ENCODE data around the gene SULT4A1. TPM values are rescaled to one million over a fixed set of nuclear protein-coding genes. Genes with fewer than 3 reads are reported as not detected.

The SULT4A1 gene
- polyA plus RNA-seq, 2 of the 4 experiments (the other 2 are of a cell fraction) = not detected

DNA sequence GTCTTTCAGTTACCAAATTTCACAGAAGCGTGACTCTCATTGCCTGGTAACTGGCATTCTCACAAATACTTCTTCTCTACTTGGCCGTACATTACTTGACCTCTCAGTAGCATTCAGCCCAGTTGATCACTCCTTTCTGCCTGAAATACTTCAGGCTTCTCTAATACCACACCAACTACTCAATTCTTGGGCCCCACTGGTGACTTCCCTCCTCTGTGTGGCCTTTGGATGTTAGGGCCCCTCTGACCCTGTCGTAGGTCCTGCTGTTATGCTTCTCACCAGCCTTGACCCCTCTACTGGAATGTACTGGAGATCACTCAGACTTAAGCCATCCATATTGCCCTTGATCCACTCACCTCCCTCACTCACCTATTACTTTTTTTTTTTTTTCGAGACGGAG, 48.0 kb downstream of the SULT4A1 start (continued):
- no peak for TF ChIP-seq RAD21 (conservative IDR thresholded peaks at IDR 0.05 in 1 of 2, IDR thresholded peaks at IDR 0.05 in 1 of 2)

DNA sequence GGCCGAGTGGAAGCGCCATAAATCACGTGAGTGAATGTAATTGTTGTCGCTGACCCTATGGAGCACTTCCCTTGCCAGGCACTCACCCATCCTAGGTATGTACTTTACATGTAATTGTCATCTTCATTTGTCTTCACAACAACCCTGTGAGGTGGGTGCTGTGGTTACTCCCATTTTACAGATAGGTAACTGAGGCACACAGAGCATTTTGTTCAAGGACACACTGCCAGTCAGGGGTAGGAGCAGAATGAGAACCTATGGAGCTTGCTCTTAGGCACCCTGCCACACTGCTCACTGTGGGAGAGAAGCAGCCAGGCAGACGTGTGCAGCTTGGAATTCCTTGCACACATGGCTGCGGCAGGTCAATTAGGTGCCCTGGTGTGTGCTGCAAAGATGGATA, 49.4 kb downstream of the SULT4A1 start:
- ChIA-PET CTCF (no interaction called here), POLR2A (no interaction called here)
- Histone ChIP-seq H3K4me2 (peak overlapping the region; percentile 93), H3K9me3 (no peaks in the 10 kb centered on the region), H3K4me1 (0 out of 3 replicates have a peak, but pooled peaks cover 5% of the 10 kb centered on the region), H3K27ac (peak overlapping the region; percentile 85 to 97), H3K4me3 (peak overlapping the region; percentile 90)
- TF ChIP-seq NFE2L2 (conservative IDR thresholded peaks at IDR 0.05; ENCODE audit: low read length) = no peak
- no peak for TF ChIP-seq ESRRA (IDR thresholded peaks at IDR 0.05; ENCODE audit: borderline replicate concordance, low read length)
- TF ChIP-seq EHF (CRISPR knock-in tag; IDR thresholded peaks at IDR 0.05) = no peak
- TF ChIP-seq, protein P1, sequence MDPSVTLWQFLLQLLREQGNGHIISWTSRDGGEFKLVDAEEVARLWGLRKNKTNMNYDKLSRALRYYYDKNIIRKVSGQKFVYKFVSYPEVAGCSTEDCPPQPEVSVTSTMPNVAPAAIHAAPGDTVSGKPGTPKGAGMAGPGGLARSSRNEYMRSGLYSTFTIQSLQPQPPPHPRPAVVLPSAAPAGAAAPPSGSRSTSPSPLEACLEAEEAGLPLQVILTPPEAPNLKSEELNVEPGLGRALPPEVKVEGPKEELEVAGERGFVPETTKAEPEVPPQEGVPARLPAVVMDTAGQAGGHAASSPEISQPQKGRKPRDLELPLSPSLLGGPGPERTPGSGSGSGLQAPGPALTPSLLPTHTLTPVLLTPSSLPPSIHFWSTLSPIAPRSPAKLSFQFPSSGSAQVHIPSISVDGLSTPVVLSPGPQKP (IDR thresholded peaks at IDR 0.05; ENCODE audit: low read depth, low read length) = no peak
- no peak for TF ChIP-seq FOSB (CRISPR knock-in tag; IDR thresholded peaks at IDR 0.05)
- TF ChIP-seq KDM5A (IDR thresholded peaks at IDR 0.05) = no peak
- TF ChIP-seq ZNF302 (CRISPR knock-in tag; IDR thresholded peaks at IDR 0.05) = no peak
- no peak for TF ChIP-seq HDAC2 (IDR thresholded peaks at IDR 0.05)
- TF ChIP-seq NR3C1 (IDR thresholded peaks at IDR 0.05) = no peak
- TF ChIP-seq GATA3 (IDR thresholded peaks at IDR 0.05; ENCODE audit: borderline replicate concordance) = no peak
- TF ChIP-seq ZC3H11A (IDR thresholded peaks at IDR 0.05) = no peak
- TF ChIP-seq POLR2AphosphoS2 (conservative IDR thresholded peaks at IDR 0.05; ENCODE audit: low read length) = no peak
- no peak for TF ChIP-seq BHLHE40 (IDR thresholded peaks at IDR 0.05; ENCODE audit: low read depth, low read length)
- TF ChIP-seq KDM1A (IDR thresholded peaks at IDR 0.05; ENCODE audit: low read depth) = no peak
- TF ChIP-seq, protein P2, sequence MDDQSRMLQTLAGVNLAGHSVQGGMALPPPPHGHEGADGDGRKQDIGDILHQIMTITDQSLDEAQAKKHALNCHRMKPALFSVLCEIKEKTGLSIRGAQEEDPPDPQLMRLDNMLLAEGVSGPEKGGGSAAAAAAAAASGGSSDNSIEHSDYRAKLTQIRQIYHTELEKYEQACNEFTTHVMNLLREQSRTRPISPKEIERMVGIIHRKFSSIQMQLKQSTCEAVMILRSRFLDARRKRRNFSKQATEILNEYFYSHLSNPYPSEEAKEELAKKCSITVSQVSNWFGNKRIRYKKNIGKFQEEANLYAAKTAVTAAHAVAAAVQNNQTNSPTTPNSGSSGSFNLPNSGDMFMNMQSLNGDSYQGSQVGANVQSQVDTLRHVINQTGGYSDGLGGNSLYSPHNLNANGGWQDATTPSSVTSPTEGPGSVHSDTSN (IDR thresholded peaks at IDR 0.05) = no peak
- DNase-seq (ENCODE audit: low read depth in 1 of 2, low spot score in 1 of 2) (no peak), ATAC-seq (no peak), FAIRE-seq (no peak)
- 30% methylated on average over 5 of the region's 6 CpGs for WGBS (ENCODE audit: missing lambda C conversion rate)

DNA sequence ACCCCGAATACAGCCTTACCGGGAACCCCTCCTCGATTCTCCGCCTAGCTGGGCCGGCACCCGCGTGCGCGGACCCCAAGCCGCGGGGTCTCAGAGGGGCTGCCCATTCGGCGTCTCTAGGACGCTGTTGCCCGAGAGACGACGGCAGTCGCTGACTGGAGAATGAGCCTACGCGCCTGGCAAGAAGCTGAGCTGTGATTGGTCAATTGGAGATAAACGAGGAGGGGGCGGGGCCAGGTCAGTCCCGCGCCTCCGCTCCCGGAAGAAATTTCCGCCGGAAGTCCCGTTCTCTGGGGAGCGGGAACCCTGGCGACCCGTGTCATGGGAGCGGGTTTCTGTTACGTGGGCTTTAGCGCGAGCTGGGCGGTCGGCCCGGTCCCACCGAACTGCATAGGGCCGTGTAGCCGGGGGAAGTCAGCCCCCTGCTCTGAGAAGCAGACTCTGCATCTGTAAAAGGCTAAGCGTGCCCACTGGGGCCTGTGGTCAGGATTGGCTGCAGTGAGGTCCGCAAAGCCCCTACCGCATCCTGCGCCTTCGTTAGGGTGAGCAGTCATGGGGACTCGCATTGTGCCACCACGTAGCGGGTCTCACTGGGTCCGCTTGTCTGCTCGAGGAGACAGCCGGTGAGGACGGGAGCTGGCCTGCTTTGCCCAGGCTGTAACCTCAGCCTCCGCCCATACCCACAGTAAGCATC, 50.0 kb downstream of the SULT4A1 start, which contains the start of gene EFCAB6:
EFCAB6 (minus strand) TSS at position 157 of the 694 bp plus-strand sequence. CDS start 29,987 bp downstream, outside the sequence.
- peak within 1 kb of the TSS; percentile 93 for H3K4me2 ChIP-seq
- no peak for FAIRE-seq
- POLR2A ChIA-PET = interaction anchor here (0.5 to 0.8 kb wide), 2 partner anchors 179 to 276 kb away, joined by 3 to 5 read pairs; no protein-coding TSS in a partner anchor
- DNase-seq (ENCODE audit: low read depth in 1 of 2, low spot score in 1 of 2) = peak; percentile 80 to 92
- H3K4me3 ChIP-seq = peak within 1 kb of the TSS; percentile 90
- WGBS (ENCODE audit: missing lambda C conversion rate) = 10% methylated on average over 5 of the region's 55 CpGs
- CTCF ChIA-PET = no interaction called here
- H3K27ac ChIP-seq = peak within 1 kb of the TSS; percentile 85 to 97
- ATAC-seq = peak; percentile 98 to 99
- no peaks in the 10 kb centered on the region for H3K9me3 ChIP-seq
- 0 out of 3 replicates have a peak, but pooled peaks cover 5% of the 10 kb centered on the region for H3K4me1 ChIP-seq
- TF ChIP-seq JUN (IDR thresholded peaks at IDR 0.05) (peak in 1 of 2 experiments; percentile 58; a peak in 1 of 5 replicates), CHD2 (IDR thresholded peaks at IDR 0.05; ENCODE audit: low read length, partially characterized antibody) (no peak), HOXB5 (CRISPR knock-in tag; IDR thresholded peaks at IDR 0.05) (peak; percentile 77; the same call in 1 of the 2 replicates), POLR2A (IDR thresholded peaks at IDR 0.05; ENCODE audit: low read length) (peak; percentile 60), RAD21 (conservative IDR thresholded peaks at IDR 0.05 in 1 of 2, IDR thresholded peaks at IDR 0.05 in 1 of 2) (no peak), PHF8 (IDR thresholded peaks at IDR 0.05; ENCODE audit: borderline replicate concordance, low read depth) (peak; percentile 89), NPAS2 (CRISPR knock-in tag; IDR thresholded peaks at IDR 0.05; ENCODE audit: borderline replicate concordance) (peak; percentile 64; the same call in 1 of the 2 replicates), RNF2 (IDR thresholded peaks at IDR 0.05; ENCODE audit: borderline replicate concordance, low read depth) (peak; percentile 75; the same call in 1 of the 2 replicates), HDAC2 (IDR thresholded peaks at IDR 0.05) (no peak), MYC (IDR thresholded peaks at IDR 0.05; ENCODE audit: borderline replicate concordance, low read length) (no peak), ZSCAN20 (CRISPR knock-in tag; IDR thresholded peaks at IDR 0.05) (no peak), EHF (CRISPR knock-in tag; IDR thresholded peaks at IDR 0.05) (0 out of 2 replicates have a peak, but pooled peaks have one; percentile 15), HEYL (CRISPR knock-in tag; IDR thresholded peaks at IDR 0.05) (0 out of 2 replicates have a peak, but pooled peaks have one; percentile 59), HOXB13 (CRISPR knock-in tag; IDR thresholded peaks at IDR 0.05; ENCODE audit: low read depth) (peak; percentile 90), ESRRA (IDR thresholded peaks at IDR 0.05; ENCODE audit: borderline replicate concordance, low read length) (no peak)
- TF ChIP-seq, protein P3, sequence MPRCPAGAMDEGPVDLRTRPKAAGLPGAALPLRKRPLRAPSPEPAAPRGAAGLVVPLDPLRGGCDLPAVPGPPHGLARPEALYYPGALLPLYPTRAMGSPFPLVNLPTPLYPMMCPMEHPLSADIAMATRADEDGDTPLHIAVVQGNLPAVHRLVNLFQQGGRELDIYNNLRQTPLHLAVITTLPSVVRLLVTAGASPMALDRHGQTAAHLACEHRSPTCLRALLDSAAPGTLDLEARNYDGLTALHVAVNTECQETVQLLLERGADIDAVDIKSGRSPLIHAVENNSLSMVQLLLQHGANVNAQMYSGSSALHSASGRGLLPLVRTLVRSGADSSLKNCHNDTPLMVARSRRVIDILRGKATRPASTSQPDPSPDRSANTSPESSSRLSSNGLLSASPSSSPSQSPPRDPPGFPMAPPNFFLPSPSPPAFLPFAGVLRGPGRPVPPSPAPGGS (IDR thresholded peaks at IDR 0.05) = no peak
- TF ChIP-seq, protein P4, sequence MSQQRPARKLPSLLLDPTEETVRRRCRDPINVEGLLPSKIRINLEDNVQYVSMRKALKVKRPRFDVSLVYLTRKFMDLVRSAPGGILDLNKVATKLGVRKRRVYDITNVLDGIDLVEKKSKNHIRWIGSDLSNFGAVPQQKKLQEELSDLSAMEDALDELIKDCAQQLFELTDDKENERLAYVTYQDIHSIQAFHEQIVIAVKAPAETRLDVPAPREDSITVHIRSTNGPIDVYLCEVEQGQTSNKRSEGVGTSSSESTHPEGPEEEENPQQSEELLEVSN (IDR thresholded peaks at IDR 0.05; ENCODE audit: borderline replicate concordance, low read depth) = peak; percentile 99
- TF ChIP-seq, protein P5, sequence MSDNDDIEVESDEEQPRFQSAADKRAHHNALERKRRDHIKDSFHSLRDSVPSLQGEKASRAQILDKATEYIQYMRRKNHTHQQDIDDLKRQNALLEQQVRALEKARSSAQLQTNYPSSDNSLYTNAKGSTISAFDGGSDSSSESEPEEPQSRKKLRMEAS (IDR thresholded peaks at IDR 0.05) = peak; percentile 96
- TF ChIP-seq, protein P6, sequence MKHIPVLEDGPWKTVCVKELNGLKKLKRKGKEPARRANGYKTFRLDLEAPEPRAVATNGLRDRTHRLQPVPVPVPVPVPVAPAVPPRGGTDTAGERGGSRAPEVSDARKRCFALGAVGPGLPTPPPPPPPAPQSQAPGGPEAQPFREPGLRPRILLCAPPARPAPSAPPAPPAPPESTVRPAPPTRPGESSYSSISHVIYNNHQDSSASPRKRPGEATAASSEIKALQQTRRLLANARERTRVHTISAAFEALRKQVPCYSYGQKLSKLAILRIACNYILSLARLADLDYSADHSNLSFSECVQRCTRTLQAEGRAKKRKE (CRISPR knock-in tag; IDR thresholded peaks at IDR 0.05; ENCODE audit: low read depth) = peak; percentile 80

Data from A549 (cell line).